HL-60 (cell line): Measurements from ENCODE around the gene PDE11A.
"Not testable (repeated sequence)": the region's sequence is repeated elsewhere in the genome, so short reads cannot be mapped to it uniquely, and the experiment has no call there.

Experiments
- DNase-seq, 2 experiments: peaks; one replicate each; pipeline ENCODE4 v3.0.0-alpha.2; 2010 to 2020; ENCODE audit warnings: low read depth in 1 of 2, low spot score in 1 of 2
- H3K27ac ChIP-seq: fragments of 250-450 bp; sonication (Bioruptor Pico); replicated peaks from 2 replicates; pipeline ENCODE4 v1.5.1; 2020; ENCODE audit warnings: mild to moderate bottlenecking, moderate library complexity
- H3K27me3 ChIP-seq: fragments of 250-450 bp; sonication (Bioruptor Pico); 2 replicates; pipeline ENCODE4 v1.5.1; 2021; ENCODE audit warnings: mild to moderate bottlenecking, moderate library complexity; ENCODE audit not compliant: insufficient read depth, poor library complexity, severe bottlenecking
- H3K4me3 ChIP-seq: replicated peaks from 2 replicates; pipeline ENCODE4 v1.5.1; 2011; ENCODE audit warnings: mild to moderate bottlenecking, control low read depth, low read length; ENCODE audit not compliant: insufficient read depth
- GABPA ChIP-seq: IDR thresholded peaks from 2 replicates; pipeline ENCODE4 v1.6.1; 2012; ENCODE audit warnings: low read depth
- POLR2AphosphoS5 ChIP-seq: IDR thresholded peaks from 2 replicates; pipeline ENCODE4 v1.6.1; 2012; ENCODE audit warnings: low read depth
- SPI1 ChIP-seq: IDR thresholded peaks from 2 replicates; pipeline ENCODE4 v1.6.1; 2012; ENCODE audit warnings: low read depth, mild to moderate bottlenecking, borderline replicate concordance
- TF ChIP-seq, protein P1 (sequence below): IDR thresholded peaks from 2 replicates; pipeline ENCODE4 v1.6.1; 2012; ENCODE audit warnings: low read depth; ENCODE audit not compliant: insufficient replicate concordance
- TF ChIP-seq, protein P2 (sequence below): IDR thresholded peaks from one replicate; pipeline ENCODE4 v1.5.1; 2011; ENCODE audit warnings: low read length, control low read depth, inconsistent platforms; ENCODE audit not compliant: insufficient read depth

Gene PDE11A

DNA sequence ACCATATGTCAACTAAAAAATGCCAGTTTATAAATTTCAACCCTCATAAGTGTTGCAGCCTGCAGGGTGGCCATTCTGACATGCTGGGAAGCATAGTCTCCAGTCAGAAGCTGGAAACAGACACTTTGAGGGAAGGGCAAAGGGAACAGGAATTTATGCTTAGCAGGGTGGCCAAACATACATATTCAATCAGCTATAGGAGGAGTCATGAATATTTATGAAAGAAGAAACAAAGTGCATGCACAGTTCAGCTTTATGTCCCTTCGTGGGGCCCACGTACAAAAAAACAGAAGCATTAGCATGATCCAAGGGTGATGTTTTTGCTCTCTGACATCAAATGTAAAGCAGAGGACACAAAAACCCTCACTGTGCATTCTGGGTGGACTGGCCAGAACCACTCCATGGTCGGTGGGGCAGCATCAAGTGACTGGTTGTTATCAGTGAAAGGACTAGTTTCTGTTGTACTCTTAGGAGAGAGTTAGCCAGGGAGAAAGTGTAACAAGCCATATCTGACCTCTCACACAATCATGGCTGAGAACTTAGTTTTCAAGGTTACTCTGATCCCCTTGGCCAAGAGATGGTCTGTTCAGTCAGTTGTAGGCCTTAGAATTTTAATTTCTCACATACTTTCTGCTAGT lies 9.9 kb upstream of the PDE11A start:
- Histone ChIP-seq H3K27me3 (peaks cover 3% of the 10 kb centered on the region), H3K4me3 (no peak overlapping the region), H3K27ac (no peak overlapping the region)
- TF ChIP-seq GABPA (no peak), POLR2AphosphoS5 (no peak), SPI1 (no peak)
- TF ChIP-seq, protein P1, sequence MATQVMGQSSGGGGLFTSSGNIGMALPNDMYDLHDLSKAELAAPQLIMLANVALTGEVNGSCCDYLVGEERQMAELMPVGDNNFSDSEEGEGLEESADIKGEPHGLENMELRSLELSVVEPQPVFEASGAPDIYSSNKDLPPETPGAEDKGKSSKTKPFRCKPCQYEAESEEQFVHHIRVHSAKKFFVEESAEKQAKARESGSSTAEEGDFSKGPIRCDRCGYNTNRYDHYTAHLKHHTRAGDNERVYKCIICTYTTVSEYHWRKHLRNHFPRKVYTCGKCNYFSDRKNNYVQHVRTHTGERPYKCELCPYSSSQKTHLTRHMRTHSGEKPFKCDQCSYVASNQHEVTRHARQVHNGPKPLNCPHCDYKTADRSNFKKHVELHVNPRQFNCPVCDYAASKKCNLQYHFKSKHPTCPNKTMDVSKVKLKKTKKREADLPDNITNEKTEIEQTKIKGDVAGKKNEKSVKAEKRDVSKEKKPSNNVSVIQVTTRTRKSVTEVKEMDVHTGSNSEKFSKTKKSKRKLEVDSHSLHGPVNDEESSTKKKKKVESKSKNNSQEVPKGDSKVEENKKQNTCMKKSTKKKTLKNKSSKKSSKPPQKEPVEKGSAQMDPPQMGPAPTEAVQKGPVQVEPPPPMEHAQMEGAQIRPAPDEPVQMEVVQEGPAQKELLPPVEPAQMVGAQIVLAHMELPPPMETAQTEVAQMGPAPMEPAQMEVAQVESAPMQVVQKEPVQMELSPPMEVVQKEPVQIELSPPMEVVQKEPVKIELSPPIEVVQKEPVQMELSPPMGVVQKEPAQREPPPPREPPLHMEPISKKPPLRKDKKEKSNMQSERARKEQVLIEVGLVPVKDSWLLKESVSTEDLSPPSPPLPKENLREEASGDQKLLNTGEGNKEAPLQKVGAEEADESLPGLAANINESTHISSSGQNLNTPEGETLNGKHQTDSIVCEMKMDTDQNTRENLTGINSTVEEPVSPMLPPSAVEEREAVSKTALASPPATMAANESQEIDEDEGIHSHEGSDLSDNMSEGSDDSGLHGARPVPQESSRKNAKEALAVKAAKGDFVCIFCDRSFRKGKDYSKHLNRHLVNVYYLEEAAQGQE, result no peak
- TF ChIP-seq, protein P2, sequence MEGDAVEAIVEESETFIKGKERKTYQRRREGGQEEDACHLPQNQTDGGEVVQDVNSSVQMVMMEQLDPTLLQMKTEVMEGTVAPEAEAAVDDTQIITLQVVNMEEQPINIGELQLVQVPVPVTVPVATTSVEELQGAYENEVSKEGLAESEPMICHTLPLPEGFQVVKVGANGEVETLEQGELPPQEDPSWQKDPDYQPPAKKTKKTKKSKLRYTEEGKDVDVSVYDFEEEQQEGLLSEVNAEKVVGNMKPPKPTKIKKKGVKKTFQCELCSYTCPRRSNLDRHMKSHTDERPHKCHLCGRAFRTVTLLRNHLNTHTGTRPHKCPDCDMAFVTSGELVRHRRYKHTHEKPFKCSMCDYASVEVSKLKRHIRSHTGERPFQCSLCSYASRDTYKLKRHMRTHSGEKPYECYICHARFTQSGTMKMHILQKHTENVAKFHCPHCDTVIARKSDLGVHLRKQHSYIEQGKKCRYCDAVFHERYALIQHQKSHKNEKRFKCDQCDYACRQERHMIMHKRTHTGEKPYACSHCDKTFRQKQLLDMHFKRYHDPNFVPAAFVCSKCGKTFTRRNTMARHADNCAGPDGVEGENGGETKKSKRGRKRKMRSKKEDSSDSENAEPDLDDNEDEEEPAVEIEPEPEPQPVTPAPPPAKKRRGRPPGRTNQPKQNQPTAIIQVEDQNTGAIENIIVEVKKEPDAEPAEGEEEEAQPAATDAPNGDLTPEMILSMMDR, result no peak
- no peak for DNase-seq

DNA sequence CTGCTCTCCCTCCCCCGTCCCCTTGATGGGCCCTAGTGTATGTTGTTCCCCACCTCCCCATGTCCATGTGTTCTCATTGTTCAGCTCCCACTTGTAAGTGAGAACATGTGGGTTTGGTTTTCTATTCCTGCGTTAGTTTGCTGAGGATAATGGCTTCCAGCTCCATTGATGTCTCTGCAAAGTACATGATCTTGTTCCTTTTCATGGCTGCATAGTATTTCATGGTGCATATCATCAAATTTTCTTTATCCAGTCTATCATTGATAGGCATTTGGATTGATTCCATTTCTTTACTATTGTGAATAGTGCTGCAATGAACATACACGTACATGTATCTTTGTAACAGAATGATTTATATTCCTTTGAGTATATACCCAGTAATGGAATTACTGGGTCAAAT lies 6.7 kb upstream of the PDE11A start:
- not testable (repeated sequence) for H3K27me3 ChIP-seq, H3K27ac ChIP-seq, DNase-seq, H3K4me3 ChIP-seq

DNA sequence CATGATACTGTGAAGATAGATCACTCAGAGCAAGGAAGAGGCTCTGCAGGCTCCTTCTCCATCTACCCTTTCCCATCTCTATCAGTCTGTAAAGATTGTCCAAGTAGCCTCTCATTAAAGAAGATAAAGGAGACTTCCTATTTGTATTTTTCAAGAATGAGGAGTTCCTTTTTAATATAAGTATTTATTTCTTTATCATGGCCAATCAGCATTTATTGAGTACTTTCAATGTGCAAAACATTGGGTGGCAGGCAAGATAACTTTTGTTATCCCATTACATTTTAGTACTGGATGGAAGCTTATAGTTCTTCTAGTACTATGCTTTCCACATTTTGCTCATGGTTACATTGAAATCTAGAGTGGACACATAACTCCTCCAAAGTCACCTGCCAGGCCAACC lies 3.6 kb upstream of the PDE11A start:
- no peak for DNase-seq
- H3K27ac ChIP-seq, result no peak overlapping the region
- TF ChIP-seq, protein P2, result no peak
- TF ChIP-seq, protein P1, result no peak
- no peak for TF ChIP-seq SPI1
- H3K27me3 ChIP-seq, result peaks cover 6% of the 10 kb centered on the region
- H3K4me3 ChIP-seq, result no peak overlapping the region

DNA sequence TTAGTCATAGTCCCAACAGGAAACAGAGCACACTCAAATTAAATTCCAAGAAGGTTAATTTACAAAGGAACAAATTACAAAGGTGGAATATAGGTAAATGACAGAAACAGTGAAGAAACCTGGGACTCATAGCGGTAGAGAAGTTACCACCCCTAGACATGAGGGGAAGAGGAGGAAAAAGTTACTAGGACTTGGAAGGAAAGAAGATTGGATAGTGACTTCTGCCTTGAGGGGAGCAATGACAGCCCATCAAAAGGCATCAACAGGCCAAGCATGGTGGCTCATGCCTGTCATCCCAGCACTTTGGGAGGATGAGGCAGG lies 2.4 kb upstream of the PDE11A start:
- Histone ChIP-seq H3K27ac (no peak overlapping the region), H3K27me3 (peaks cover 12% of the 10 kb centered on the region), H3K4me3 (no peak overlapping the region)
- no peak for DNase-seq
- TF ChIP-seq SPI1 (no peak), GABPA (no peak), POLR2AphosphoS5 (no peak)
- TF ChIP-seq, protein P2, result no peak
- TF ChIP-seq, protein P1, result no peak
